Measurements from ENCODE around the gene PYGL. TPM values are rescaled to one million over a fixed set of nuclear protein-coding genes. Genes with fewer than 3 reads are reported as not detected.
"Not testable (repeated sequence)": the region's sequence is repeated elsewhere in the genome, so short reads cannot be mapped to it uniquely, and the experiment has no call there.

Gene PYGL
- total RNA-seq = 16.9 TPM

DNA sequence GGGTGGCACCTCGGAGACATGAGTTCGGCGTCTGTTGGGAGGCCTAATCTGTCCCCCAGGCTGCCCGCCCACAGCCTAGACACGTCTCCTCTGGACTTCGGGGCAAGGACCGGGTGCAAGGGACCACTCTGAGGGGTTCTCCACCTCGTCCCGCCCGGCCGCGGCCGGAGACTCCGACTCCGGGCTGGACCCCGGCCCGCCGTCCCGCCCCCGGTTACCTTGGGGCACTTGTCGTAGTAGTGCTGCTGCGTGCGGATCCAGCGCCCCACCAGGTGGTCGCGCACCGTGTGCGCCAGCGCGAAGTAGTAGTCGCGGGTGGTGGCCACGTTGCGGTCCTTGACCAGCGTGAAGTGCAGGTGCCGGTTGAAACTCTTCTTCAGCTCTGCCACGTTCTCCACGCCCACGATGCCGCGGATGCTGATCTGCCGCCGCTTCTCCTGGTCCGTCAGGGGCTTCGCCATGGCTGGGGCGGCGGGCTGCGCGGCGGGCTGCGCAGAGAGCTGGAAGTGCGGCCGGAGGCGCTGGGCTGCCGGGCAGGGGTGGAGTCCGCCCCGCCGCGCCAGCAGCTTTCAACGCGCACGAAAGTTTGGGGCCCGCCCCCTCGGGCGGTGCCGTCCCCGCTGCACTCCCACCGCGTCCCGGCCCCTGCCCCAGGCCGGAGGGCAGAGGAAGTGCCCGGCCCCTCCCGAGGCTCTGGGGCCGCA is at the start of gene PYGL:
Gene PYGL (minus strand): TSS at position 541 of the 704 bp plus-strand sequence. CDS start 80 bp downstream, at position 461.
- DNase-seq = peak; percentile 80

GRCh38 chr14:50985859-50986331 is 41.6 kb upstream of the PYGL start:
- DNase-seq = no peak

GRCh38 chr14:50985124-50985858 is 41.0 kb upstream of the PYGL start:
- DNase-seq = no peak

DNA sequence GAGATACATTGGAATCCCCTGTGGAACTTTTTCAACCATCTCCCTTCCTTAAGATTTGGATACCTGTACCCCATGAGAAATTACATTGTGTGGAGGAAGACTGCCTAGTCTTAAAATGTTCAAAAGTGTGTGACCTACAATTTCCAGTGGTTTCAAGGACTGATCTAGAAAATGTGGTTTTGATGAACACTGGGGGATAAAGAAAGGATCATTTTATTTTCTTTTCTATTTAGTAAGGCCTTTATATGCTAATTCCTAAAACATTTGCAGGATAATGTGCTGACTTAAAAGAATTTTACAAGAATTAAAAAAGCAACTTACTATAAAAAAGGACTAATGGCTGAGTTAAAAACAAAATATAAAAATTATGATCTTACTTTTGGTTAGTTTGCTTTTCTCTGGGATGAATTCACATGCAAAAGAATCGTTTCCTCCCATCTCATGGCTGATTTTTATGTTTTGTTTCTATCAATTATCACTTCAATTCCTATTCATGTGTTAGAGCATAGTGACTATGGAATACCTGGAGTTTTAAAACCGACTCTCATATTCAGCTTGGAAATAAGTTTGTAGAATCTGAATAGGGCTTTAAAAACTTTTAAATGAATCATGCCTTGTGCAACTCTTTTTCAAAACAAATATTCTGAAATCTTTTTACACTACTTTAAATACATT is 39.9 kb upstream of the PYGL start:
- no peak for DNase-seq

DNA sequence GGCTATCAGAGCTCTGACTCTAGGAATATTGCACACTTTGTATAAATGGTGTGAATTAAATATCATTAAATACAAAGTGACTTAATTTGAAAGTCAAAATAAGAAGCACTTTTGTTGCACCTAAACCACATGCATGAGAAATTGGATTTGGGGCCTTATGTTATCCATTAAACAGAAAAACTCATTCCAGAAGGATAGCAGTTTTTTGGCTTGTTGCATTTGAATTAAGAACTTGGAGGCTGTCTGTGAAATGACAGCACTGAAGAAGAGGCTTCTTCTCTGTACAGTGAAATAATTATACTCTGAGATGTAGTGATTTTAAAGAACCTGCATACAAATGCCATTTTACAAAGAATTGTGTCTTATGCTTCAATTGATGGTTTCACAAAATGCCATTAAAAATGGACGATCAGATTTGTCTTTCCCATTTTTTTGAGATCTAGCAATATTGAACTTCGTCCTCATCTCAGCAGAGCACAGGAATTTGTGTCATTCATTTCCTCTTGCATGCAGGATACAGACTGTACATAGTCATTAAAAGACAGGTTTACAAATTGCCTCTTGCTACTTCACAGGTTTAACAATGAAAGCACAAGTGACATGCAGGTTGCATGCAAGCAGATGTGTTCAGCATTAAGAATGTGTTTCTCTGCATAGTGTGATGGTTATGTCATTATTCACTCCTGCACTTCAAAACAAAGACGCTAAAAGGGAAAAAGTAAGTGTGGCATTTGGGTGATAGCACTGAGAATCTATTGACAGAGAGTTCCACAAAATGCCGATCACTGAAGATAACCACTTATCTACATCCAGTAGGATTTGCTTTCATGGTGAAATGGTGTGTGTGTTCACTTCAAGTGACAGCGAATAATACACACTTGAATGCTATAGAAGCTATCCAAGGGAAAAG is 35.9 kb upstream of the PYGL start:
- DNase-seq = peak; percentile 32

DNA sequence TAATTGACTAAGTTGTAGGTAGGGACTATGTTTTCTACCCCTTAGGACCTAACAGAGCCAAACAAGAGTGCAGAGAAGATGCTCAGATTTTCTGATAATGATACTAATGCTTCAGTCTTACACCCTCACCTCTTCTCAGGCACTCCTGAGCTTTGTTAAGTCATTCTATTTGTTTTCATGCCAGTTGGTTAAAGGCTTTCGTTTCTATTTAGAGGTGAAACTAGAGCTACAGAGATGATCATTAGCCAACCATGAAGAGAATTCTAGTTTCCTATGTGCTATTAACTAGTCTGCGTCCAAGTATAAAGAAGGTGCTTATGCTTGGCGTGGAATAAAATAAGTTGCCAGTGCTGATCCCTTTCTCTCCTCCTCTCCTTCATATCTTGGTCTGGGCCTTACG is 34.6 kb upstream of the PYGL start:
- no peak for DNase-seq

- DNase-seq = no peak
Observed at GRCh38 chr14:50978529-50978871, 34.2 kb upstream of the PYGL start.

DNA sequence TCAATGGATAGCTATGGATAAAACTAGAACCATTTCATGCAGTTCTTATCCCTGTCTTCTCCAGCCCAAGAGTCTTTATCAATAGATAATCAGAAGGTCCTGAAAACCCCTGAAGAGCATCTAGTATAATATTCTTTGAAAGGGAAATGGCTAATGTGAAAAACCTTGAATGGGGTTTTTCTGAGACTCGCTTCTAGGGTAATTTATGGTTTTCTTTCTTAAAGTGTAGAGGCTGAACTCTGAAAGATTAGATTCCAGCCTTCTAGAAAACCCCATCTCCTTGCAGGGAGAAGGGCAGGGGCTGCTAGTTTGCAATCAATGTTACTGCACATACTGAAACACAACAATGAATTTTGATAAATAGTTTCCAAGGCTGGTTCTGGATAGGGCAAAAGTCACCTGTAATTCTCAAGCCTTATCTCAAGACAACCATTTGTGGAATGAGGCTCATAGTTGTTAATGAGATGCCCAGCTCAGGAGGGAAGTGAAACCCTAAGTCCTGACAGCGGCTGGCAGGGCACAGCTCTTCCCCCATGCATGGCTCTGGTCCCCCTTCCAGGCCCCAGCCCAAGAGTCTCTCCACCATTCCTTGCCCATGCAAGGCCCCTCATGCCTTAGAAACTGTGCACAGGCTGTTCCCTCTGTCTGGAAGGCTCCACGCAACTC is 33.7 kb upstream of the PYGL start:
- DNase-seq = no peak

- DNase-seq = no peak
Observed at GRCh38 chr14:50974118-50974517, 29.8 kb upstream of the PYGL start.

DNA sequence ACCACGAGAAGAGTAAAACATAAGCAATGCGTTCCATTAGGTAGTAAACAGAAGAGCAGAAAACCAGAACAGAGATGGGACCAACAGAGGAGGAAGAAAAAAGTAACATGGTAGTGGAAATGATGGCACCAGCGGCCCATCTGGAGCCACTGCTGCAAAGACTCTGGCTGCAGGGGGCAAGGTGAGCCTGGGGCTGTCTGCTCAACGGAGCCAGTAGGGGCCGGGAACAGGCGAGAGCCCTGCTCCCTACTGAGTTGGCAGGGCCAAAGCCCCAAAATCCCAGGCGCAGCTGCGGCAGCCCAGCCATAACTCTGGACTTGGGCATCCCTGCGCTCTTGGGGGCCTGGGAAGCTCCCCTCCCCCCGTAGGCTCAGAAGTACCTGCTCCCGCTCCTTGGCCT is 28.5 kb upstream of the PYGL start:
- DNase-seq = no peak

DNA sequence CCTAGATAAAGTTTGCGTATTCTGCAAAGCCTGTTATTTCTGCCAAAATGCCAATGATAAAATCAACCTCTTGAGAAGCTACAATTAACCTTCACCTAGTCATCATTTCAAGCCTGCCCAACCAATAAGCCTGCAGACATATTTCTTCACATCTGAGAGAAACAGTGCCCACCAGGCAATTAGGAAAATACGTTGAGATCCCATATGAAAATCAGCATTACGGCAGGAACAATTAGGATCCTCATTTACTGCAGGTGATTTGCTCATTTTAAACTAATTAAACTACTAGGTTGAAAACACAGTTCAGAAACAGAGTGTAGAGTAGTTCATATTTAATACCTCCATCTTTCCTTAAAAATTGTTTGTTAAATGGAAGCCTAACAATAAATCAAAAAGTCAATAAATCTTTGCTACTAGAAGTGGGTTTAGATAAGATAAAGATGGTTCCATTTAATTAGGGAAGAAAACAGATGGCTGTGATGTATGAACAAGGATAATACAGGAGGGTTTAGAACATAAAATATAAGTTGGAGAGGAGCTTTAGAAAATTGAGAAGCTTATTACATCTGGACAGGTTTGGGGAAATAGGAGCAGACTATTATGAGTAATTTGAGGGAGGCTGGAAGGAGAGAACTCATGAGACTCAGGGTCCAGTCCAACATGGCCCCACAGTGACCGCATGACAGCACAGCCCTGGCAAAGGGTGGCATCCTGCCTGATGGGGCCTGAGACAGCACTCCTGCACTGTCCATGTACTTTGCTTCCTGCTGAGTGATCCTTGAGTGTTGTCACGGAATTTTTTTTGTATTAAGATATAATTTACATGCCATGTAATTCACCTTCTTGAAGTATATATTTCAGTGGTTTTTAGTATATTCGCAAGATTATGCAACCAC is 26.9 kb upstream of the PYGL start:
- DNase-seq = no peak

GRCh38 chr14:50967790-50968189 is 23.5 kb upstream of the PYGL start:
- no peak for DNase-seq

GRCh38 chr14:50967103-50967502 is 22.8 kb upstream of the PYGL start:
- no peak for DNase-seq

DNA sequence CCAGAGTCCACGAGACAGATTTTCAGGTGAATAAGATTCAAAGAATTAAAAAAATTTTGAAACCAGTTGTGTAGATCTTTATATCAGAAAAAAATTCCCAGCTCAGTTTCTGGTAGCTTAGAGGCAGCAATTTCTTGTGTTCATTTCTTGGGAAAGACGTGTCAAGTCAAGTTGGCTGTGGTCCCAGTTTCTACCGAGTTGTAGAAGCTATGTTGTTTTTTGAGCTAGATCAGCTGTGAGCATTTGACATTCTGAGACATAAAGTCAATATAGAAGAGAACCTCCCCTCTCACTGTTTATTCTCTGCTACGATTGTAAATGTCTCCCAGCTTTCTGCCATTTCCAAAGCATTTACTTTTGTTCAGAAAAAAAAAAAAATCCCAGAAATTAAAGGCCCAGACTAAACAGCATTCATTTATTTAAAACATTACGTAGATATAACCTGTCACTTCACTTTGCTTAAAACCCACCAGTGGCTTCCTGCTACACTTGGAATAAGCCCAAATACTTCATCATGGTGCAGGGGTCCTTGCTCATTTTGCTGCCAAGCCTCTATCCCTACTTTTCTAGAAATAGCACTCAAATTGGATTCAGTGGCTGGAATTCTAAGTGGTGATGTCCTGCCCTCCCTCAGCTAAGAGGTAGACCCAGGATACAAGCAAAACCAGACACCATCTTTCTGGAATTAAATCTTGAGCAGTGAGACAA is 20.6 kb upstream of the PYGL start:
- peak; percentile 93 for DNase-seq

DNA sequence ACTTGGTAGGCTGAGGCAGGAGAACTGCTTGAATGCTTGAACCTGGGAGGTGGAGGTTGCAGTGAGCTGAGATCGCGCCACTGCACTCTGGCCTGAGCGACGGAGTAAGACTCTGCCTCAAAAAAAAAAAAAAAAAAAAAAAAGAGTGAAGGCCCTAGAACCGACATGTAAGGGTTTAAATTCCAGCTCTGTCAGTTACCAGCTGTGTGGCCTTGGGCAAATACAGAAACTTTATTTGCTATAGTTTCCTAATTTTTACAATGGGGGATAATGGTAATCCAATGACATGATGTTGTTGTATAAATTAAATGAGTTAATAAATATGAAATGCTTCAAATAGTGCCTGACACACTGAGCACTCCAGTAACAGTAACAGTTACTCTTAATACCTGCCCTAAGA is 19.6 kb upstream of the PYGL start:
- DNase-seq = no peak

- peak; percentile 78 for DNase-seq
Observed at GRCh38 chr14:50961605-50962221, 17.4 kb upstream of the PYGL start.

GRCh38 chr14:50957296-50957695 is 13.0 kb upstream of the PYGL start:
- DNase-seq = no peak

DNA sequence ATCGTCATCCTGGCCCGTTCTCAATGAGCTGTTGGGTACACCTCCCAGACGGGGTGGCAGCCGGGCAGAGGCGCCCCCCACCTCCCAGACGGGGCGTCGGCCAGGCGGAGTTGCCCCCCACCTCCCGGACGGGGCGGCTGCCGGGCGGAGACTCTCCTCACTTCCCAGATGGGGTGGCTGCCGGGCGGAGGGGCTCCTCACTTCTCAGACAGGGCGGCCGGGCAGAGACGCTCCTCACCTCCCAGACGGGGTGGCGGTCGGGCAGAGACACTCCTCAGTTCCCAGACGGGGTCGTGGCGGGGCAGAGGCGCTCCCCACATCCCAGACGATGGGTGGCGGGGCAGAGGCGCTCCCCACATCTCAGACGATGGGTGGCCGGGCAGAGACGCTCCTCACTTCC is 12.1 kb upstream of the PYGL start:
- DNase-seq = not testable (repeated sequence)

- DNase-seq = peak; percentile 52
Observed at GRCh38 chr14:50955373-50956043, 11.2 kb upstream of the PYGL start.

Measured in tongue (tissue), 2 donors.